ENCODE measurements around the gene IL1RL2. TPM values are rescaled to one million over a fixed set of nuclear protein-coding genes. Genes with fewer than 3 reads are reported as not detected.
A peak's percentile ranks its signal among the peaks of the same experiment; 100 is the strongest.

Gene IL1RL2
- total RNA-seq, result 1.0 and 2.6 TPM in 2 replicates

DNA sequence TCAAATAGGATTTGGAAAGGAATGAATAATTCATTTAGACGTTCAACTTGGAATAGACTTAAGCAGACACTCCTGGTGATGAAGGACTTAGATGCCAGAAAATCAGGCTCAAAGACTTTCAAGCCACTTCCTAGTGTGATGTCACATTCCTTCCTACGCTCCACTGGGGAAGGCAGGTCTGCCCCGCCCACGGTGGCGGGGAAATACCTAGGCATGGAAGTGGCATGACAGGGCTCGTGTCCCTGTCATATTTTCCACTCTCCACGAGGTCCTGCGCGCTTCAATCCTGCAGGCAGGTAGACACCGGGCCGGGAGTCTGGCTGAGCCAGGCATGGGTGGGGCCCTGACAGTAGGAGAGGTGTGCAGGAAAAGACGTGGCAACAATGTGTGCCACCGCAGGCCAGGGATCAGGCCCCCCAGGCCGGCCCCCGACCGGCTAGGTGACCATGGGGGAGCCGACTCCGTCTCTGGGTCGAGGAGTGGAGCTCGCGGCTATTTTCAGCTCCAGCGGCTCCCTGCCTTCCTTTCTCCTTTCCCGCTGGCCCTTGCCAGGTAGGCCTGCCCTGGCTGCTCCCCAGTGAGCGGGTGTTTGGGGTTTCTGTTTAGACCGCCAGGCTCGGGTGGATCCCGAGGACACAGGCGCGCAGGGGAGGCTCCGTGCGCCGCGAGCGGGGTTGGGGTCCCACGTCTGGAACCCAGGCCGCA is at the start of gene IL1RL2:
Gene IL1RL2, plus strand, starts transcription at position 233 of the 705 bp plus-strand sequence. CDS start 845 bp downstream, outside the sequence.
- no peak for DNase-seq (ENCODE audit: low read depth)
- H3K4me3 ChIP-seq (ENCODE audit: low read depth, low read length), result peak within 1 kb of the TSS; percentile 59
- TF ChIP-seq, protein P1, sequence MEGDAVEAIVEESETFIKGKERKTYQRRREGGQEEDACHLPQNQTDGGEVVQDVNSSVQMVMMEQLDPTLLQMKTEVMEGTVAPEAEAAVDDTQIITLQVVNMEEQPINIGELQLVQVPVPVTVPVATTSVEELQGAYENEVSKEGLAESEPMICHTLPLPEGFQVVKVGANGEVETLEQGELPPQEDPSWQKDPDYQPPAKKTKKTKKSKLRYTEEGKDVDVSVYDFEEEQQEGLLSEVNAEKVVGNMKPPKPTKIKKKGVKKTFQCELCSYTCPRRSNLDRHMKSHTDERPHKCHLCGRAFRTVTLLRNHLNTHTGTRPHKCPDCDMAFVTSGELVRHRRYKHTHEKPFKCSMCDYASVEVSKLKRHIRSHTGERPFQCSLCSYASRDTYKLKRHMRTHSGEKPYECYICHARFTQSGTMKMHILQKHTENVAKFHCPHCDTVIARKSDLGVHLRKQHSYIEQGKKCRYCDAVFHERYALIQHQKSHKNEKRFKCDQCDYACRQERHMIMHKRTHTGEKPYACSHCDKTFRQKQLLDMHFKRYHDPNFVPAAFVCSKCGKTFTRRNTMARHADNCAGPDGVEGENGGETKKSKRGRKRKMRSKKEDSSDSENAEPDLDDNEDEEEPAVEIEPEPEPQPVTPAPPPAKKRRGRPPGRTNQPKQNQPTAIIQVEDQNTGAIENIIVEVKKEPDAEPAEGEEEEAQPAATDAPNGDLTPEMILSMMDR (conservative IDR thresholded peaks at IDR 0.05; ENCODE audit: low read depth, low read length), result no peak

DNA sequence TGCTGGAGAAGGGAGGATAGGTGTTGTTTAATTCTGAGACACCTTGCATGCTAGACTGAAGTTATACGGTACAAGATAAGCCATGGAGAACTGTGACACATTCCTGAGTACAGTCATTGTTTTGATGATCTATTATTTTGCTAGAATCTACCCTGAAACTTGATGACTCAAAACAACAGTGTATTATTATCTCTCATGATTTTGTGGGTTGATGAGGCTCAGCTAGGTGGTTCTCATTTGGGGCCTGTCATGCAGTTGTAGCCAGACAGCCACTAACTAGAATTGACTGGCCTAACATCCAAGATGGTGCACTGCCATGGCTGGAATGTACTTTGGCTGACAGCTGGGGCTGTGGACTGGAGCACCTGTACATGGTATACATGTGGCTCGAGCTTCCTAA is 49.7 kb upstream of the IL1RL2 start:
- H3K4me3 ChIP-seq (ENCODE audit: low read depth, low read length), result no peak overlapping the region
- TF ChIP-seq, protein P1 (conservative IDR thresholded peaks at IDR 0.05; ENCODE audit: low read depth, low read length), result no peak
- DNase-seq (ENCODE audit: low read depth), result no peak

DNA sequence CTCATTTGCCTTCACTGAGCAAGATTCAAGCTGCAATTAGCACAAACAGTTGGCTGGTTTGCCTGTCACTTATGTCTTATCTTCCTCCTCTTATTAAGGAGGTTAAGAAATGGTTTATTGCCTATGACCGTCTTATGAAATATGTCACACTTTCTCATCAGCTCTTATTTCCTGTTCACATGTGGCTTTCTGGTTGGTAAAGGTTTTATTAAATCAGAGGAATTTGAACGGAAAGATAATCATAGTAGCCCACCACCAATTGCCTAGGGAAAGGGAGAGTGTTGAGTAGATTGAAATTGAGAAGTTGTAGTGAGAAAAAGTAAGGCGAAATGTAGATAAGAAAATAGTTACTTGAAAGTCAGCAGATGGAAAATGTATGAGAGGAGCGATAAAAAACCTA is 48.5 kb upstream of the IL1RL2 start:
- no peak overlapping the region for H3K4me3 ChIP-seq (ENCODE audit: low read depth, low read length)
- DNase-seq (ENCODE audit: low read depth), result no peak
- TF ChIP-seq, protein P1 (conservative IDR thresholded peaks at IDR 0.05; ENCODE audit: low read depth, low read length), result no peak

DNA sequence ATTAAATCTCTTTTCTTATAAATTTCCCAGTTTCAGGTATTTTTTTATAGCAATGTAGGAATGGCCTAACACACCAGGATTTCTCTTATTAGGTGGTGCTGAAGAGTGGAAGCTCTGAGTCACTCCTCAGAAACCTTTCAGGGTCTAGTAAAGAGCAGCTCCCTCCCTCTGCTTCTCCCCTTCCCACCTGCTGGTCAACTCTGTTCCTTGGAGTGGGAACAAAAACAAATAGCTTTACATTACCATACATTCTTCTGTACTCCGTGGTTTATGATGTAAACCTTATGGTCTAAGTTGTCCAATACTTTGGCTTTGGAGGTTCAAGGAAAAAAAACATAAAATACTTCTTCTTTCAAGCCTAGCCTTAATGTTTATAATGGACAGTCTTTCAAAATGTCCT is 47.0 kb upstream of the IL1RL2 start:
- H3K4me3 ChIP-seq (ENCODE audit: low read depth, low read length), result no peak overlapping the region
- TF ChIP-seq, protein P1 (conservative IDR thresholded peaks at IDR 0.05; ENCODE audit: low read depth, low read length), result no peak
- DNase-seq (ENCODE audit: low read depth), result no peak

DNA sequence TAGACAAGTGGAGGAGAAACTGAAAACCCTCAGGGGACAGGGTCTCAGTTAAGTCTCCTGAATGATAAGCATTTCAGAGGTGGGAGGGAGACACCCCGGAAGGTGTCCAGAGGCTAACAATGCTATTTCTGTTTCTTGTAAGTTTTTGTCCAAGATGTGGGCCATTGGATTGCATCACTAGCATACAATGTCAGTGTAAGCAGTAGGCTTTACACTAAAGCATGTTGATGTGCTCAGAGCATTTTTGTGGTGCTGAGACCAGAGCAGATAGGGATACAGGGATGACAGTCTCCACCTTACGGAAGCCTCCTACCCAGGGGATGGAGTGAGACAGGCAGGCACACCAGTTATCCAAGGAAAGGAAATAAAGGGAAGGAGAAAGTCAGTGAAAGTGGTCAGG is 46.4 kb upstream of the IL1RL2 start:
- no peak overlapping the region for H3K4me3 ChIP-seq (ENCODE audit: low read depth, low read length)
- TF ChIP-seq, protein P1 (conservative IDR thresholded peaks at IDR 0.05; ENCODE audit: low read depth, low read length), result no peak
- DNase-seq (ENCODE audit: low read depth), result no peak

DNA sequence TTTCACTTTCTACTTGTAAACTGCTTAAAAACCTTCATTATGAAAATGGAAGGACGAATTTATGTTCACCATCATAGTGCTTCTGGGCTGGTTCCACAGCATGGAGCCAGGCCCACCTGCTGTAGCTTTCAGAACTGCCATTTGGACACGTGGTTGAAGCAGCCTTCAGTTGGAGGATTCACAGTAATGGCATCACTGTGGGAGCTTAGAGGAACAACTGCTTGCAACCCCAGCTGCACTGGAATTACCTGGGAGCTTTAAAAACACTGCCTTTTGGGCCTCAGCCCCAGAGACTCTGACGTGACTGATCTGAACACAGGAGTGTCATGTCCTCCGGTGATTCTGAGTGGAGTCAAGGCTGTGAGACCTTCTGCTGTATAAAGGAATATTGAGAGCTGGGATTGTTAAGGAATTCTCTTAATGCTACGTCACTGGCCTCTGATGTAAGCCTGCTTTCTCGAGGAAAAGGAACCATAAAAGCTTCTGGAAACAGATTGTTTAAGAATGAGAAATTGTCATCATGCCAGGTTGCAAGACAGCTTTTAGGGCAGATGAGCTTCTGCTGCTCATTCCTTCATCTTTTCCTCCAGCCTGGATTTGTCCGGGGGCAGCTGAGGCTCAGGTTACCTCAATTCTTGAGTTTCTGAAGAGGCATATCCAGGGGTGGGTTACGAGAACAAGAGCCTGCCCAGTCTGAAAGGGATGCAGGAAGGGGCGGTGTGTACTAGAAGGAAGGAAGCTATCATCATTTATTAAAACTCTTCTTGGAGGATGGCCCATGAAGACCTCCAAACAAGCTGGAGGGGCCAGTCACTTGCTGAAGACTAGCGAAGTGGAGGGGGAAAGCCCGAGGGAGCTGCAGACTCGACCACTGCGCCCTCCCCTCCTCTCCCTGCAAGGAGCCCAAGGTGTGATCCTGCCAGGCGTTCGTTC is 45.5 kb upstream of the IL1RL2 start:
- no peak for DNase-seq (ENCODE audit: low read depth)
- TF ChIP-seq, protein P1 (conservative IDR thresholded peaks at IDR 0.05; ENCODE audit: low read depth, low read length), result no peak
- H3K4me3 ChIP-seq (ENCODE audit: low read depth, low read length), result no peak overlapping the region

Measured in epithelial cell of proximal tubule (primary cell).